ENCODE data around the gene IRGQ.

GRCh38 chr19:43618921-43619261, 23.0 kb upstream of the IRGQ start:
- TF ChIP-seq, protein P1, sequence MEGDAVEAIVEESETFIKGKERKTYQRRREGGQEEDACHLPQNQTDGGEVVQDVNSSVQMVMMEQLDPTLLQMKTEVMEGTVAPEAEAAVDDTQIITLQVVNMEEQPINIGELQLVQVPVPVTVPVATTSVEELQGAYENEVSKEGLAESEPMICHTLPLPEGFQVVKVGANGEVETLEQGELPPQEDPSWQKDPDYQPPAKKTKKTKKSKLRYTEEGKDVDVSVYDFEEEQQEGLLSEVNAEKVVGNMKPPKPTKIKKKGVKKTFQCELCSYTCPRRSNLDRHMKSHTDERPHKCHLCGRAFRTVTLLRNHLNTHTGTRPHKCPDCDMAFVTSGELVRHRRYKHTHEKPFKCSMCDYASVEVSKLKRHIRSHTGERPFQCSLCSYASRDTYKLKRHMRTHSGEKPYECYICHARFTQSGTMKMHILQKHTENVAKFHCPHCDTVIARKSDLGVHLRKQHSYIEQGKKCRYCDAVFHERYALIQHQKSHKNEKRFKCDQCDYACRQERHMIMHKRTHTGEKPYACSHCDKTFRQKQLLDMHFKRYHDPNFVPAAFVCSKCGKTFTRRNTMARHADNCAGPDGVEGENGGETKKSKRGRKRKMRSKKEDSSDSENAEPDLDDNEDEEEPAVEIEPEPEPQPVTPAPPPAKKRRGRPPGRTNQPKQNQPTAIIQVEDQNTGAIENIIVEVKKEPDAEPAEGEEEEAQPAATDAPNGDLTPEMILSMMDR (IDR thresholded peaks at IDR 0.05; ENCODE audit: poor library complexity, severe bottlenecking) = no peak
- TF ChIP-seq EZH2 (IDR thresholded peaks at IDR 0.05; ENCODE audit: borderline replicate concordance, insufficient read depth, low read length, poor library complexity, severe bottlenecking) (no peak), TAF1 (IDR thresholded peaks at IDR 0.05; ENCODE audit: low read depth) (no peak), REST (IDR thresholded peaks at IDR 0.05; ENCODE audit: borderline replicate concordance) (peak; percentile 94), RAD21 (conservative IDR thresholded peaks at IDR 0.05) (no peak), POLR2AphosphoS5 (IDR thresholded peaks at IDR 0.05) (no peak), EP300 (conservative IDR thresholded peaks at IDR 0.05; ENCODE audit: poor library complexity, severe bottlenecking) (no peak), MXI1 (conservative IDR thresholded peaks at IDR 0.05; ENCODE audit: poor library complexity, severe bottlenecking) (no peak), SMC3 (conservative IDR thresholded peaks at IDR 0.05; ENCODE audit: poor library complexity) (no peak)
